ENCODE results near the gene ESF1. TPM values are rescaled to one million over a fixed set of nuclear protein-coding genes. Genes with fewer than 3 reads are reported as not detected.

Gene ESF1
- total and polyA plus RNA-seq, 7 donors: 7.2 to 20.5 (median 14.0) TPM

DNA sequence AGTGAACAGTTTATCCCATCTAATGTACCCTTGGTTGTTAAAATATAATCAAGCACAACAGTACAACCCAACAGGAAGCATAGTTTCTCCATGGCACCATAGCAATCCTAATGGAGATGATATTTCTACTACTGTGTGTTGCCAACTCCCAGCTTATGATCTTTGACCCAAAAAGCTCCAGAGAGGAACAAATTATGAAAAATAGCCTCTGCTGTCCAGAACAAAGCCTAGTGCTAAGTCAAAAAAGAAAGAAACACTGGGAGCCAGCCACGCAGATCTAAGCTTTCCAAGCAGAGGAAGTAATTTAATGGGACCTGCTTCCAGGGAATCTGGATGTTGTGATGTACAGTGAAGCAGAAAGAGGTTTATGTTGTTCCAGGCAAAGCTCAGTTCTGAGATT is 93.8 kb downstream of the ESF1 start:
- WGBS, 2 donors: 83 to 86% methylated on average over 1 of the region's 1 CpG
- Histone ChIP-seq H3K9me3 (no peaks in the 10 kb centered on the region), H3K4me1 (no peaks in the 10 kb centered on the region), H3K4me3 (no peak overlapping the region), H3K36me3 (no peaks in the 10 kb centered on the region), H3K27ac (no peak overlapping the region), H3K27me3 (no peaks in the 10 kb centered on the region)
- intact Hi-C loops (cut with DNase I): no loop called here
- no peak for DNase-seq
- TF ChIP-seq, protein P1, sequence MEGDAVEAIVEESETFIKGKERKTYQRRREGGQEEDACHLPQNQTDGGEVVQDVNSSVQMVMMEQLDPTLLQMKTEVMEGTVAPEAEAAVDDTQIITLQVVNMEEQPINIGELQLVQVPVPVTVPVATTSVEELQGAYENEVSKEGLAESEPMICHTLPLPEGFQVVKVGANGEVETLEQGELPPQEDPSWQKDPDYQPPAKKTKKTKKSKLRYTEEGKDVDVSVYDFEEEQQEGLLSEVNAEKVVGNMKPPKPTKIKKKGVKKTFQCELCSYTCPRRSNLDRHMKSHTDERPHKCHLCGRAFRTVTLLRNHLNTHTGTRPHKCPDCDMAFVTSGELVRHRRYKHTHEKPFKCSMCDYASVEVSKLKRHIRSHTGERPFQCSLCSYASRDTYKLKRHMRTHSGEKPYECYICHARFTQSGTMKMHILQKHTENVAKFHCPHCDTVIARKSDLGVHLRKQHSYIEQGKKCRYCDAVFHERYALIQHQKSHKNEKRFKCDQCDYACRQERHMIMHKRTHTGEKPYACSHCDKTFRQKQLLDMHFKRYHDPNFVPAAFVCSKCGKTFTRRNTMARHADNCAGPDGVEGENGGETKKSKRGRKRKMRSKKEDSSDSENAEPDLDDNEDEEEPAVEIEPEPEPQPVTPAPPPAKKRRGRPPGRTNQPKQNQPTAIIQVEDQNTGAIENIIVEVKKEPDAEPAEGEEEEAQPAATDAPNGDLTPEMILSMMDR (IDR thresholded peaks at IDR 0.05): no peak
- TF ChIP-seq EP300 (IDR thresholded peaks at IDR 0.05) (no peak), POLR2A (IDR thresholded peaks at IDR 0.05) (no peak), POLR2AphosphoS5 (IDR thresholded peaks at IDR 0.05) (no peak)

DNA sequence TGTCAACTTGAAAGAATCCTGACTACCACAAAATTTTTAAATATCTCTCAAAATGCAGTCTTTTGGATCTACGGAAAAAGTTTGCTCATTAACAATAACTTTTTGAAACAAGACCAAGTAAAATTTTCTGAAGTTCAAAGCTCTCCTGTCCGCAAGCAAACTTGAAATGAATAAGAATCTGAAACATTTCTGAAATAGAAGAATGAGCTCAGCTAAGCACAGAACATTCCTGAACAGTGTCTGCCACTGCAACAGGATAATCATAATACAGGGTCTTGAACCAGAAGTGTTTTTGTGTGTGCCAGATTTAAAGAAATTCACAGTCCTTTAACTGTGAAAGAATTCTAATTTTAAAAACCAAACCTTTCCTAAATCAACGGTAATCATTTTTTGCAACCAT is 96.9 kb downstream of the ESF1 start:
- Histone ChIP-seq H3K9me3 (no peaks in the 10 kb centered on the region), H3K36me3 (no peaks in the 10 kb centered on the region), H3K27ac (no peak overlapping the region), H3K4me1 (no peaks in the 10 kb centered on the region), H3K27me3 (no peaks in the 10 kb centered on the region), H3K4me3 (no peak overlapping the region)
- no peak for DNase-seq
- 84 to 91% methylated on average over 3 of the region's 3 CpGs for WGBS, 2 donors
- intact Hi-C loops (cut with DNase I): no loop called here
- no peak for TF ChIP-seq EP300 (IDR thresholded peaks at IDR 0.05)
- TF ChIP-seq, protein P1 (IDR thresholded peaks at IDR 0.05): no peak
- TF ChIP-seq POLR2A (IDR thresholded peaks at IDR 0.05): no peak
- no peak for TF ChIP-seq POLR2AphosphoS5 (IDR thresholded peaks at IDR 0.05)

DNA sequence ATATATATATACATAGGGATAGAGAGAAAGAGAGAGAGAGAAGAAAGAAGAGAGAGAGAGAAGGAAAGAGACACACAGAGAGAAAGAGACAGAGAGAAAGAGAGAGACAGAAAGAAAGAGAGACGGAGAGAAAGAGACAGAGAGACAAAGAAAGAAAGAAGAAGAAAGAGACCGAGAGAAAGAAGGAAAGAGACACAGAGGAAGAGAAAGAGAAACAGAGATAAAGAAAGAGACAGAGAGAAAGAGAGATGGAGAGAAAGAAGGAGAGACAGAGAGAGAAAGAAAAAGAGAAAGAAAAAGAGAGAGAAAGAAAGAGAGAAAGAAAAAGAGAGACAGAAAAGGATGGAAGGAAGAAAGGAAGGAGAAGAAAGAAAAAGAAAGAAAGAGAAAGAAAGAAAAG is 99.1 kb downstream of the ESF1 start:
- Histone ChIP-seq H3K27me3 (no peaks in the 10 kb centered on the region), H3K9me3 (no peaks in the 10 kb centered on the region), H3K4me3 (no peak overlapping the region), H3K27ac (no peak overlapping the region), H3K4me1 (no peaks in the 10 kb centered on the region), H3K36me3 (no peaks in the 10 kb centered on the region)
- DNase-seq: no peak
- TF ChIP-seq, protein P1 (IDR thresholded peaks at IDR 0.05): no peak
- no peak for TF ChIP-seq POLR2A (IDR thresholded peaks at IDR 0.05)
- TF ChIP-seq POLR2AphosphoS5 (IDR thresholded peaks at IDR 0.05): no peak
- no peak for TF ChIP-seq EP300 (IDR thresholded peaks at IDR 0.05)
- 87 to 95% methylated on average over 2 of the region's 2 CpGs for WGBS, 2 donors
- intact Hi-C loops (cut with DNase I): no loop called here

DNA sequence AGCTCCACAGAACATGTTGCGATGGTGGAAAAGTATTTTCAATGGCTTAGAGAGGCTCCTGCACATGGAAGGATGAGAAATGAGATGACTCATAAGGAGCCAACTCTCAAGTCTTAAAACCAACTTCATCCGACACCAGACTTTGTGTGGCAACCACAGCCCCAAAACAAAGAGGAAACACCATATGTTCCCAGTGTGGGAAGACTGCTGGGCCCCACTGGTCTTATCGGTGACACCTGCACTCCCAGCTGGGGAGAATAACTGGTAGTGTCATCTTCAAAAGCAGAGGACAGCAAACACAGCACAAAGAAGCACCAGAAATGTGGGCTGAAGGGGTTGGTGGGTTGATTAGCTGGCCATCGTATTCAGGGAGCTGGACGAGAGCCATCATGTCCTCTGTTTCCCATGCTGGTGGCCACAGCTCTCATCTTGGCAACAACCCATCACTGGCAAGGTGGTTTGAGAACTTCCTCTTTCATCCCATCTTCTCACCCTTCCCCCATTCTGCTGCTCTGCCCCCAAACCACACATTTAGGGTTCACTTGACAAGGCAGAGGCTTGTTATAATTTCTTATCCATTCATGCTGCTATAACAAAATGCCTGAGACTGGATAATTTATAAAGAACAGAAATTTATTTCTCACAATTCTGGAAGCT is 100.0 kb downstream of the ESF1 start:
- WGBS, 2 donors: 45 to 85% methylated on average over 5 of the region's 5 CpGs
- no peaks in the 10 kb centered on the region for H3K36me3 ChIP-seq
- TF ChIP-seq POLR2A (IDR thresholded peaks at IDR 0.05) (no peak), POLR2AphosphoS5 (IDR thresholded peaks at IDR 0.05) (no peak), EP300 (IDR thresholded peaks at IDR 0.05) (no peak)
- TF ChIP-seq, protein P1 (IDR thresholded peaks at IDR 0.05): no peak
- intact Hi-C loops (cut with DNase I): no loop called here
- no peak overlapping the region for H3K27ac ChIP-seq
- DNase-seq: no peak
- H3K4me3 ChIP-seq: no peak overlapping the region
- no peaks in the 10 kb centered on the region for H3K4me1 ChIP-seq
- H3K27me3 ChIP-seq: no peaks in the 10 kb centered on the region
- no peaks in the 10 kb centered on the region for H3K9me3 ChIP-seq

DNA sequence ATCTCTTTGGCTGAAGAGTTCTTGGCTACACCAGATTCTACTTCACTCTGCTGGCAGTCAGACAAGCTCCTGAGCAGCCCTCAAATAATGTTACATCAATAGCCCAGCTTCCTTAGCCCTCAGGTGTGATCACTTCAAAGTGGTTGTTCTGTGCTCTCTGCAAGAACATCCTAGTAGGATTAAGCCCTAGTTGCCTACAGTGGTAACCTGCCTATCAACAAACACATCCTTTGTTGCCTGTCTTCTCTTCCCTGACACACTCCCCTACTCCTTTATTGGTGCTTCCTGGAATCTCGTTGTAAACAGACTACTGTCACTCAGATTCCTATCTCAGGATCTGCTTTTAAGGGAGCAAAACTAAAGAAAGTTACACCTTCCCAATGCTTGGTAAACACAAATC is 100.9 kb downstream of the ESF1 start:
- TF ChIP-seq POLR2A (IDR thresholded peaks at IDR 0.05): no peak
- no peak for TF ChIP-seq POLR2AphosphoS5 (IDR thresholded peaks at IDR 0.05)
- no peak for TF ChIP-seq EP300 (IDR thresholded peaks at IDR 0.05)
- no peak overlapping the region for H3K4me3 ChIP-seq
- H3K36me3 ChIP-seq: no peaks in the 10 kb centered on the region
- H3K9me3 ChIP-seq: no peaks in the 10 kb centered on the region
- no peak overlapping the region for H3K27ac ChIP-seq
- intact Hi-C loops (cut with DNase I): no loop called here
- H3K27me3 ChIP-seq: no peaks in the 10 kb centered on the region
- 9 to 11% methylated on average over 1 of the region's 1 CpG for WGBS, 2 donors
- H3K4me1 ChIP-seq: no peaks in the 10 kb centered on the region
- no peak for DNase-seq

Data from sigmoid colon (tissue), 7 donors.